Lower lobe of right lung (tissue), 2 donors: ENCODE data around the gene MAPK1. TPM values are rescaled to one million over a fixed set of nuclear protein-coding genes. Genes with fewer than 3 reads are reported as not detected.
A peak's percentile ranks its signal among the peaks of the same experiment; 100 is the strongest.

Experiments used
- ATAC-seq, 2 donors: fragments of 200-7000 bp; cut with Tn5 transposase; one replicate each; pipeline ENCODE4 v1.9.1; 2020 to 2022; ENCODE audit warnings: mild to moderate bottlenecking in 2 of 2, moderate library complexity in 2 of 2
- DNase-seq: peaks from one replicate; pipeline ENCODE4 v3.0.0-alpha.2; 2020
- H3K27ac ChIP-seq: fragments of 200-600 bp; one replicate; pipeline ENCODE4 v1.8.0; 2022
- H3K27me3 ChIP-seq: fragments of 200-600 bp; one replicate; pipeline ENCODE4 v1.8.0; 2022; ENCODE audit warnings: low read depth
- H3K36me3 ChIP-seq: fragments of 200-600 bp; one replicate; pipeline ENCODE4 v1.8.0; 2022; ENCODE audit warnings: mild to moderate bottlenecking
- H3K4me1 ChIP-seq: fragments of 200-600 bp; one replicate; pipeline ENCODE4 v1.8.0; 2022
- H3K4me3 ChIP-seq: fragments of 200-600 bp; one replicate; pipeline ENCODE4 v1.8.0; 2022; ENCODE audit warnings: mild to moderate bottlenecking
- H3K9me3 ChIP-seq: fragments of 200-600 bp; one replicate; pipeline ENCODE4 v1.8.0; 2022
- CTCF ChIP-seq: fragments of 200-600 bp; IDR thresholded peaks from one replicate; pipeline ENCODE4 v1.8.0; 2022; ENCODE audit warnings: antibody characterized with exemption, mild to moderate bottlenecking
- intact Hi-C: fragments of 100-400 bp; cut with DNase I; formaldehyde crosslinking; loops from one replicate; pipeline ENCODE4 v1.11.0; 2022
- total RNA-seq: library from RNA; stranded (reverse); fragmentation: NEBNext Ultra II Directional; extraction: Animal tissue kit (Norgen Biotek cat#: 25700); gene quantifications from one replicate; pipeline ENCODE4 v1.2.1, GENCODE V29; 2021
- donor health status: DM: no; HTN: yes; CAD: no; lungs with severe emphysema.

The MAPK1 gene
- total RNA-seq, 1 donor from 2014 or later = 146 TPM

DNA sequence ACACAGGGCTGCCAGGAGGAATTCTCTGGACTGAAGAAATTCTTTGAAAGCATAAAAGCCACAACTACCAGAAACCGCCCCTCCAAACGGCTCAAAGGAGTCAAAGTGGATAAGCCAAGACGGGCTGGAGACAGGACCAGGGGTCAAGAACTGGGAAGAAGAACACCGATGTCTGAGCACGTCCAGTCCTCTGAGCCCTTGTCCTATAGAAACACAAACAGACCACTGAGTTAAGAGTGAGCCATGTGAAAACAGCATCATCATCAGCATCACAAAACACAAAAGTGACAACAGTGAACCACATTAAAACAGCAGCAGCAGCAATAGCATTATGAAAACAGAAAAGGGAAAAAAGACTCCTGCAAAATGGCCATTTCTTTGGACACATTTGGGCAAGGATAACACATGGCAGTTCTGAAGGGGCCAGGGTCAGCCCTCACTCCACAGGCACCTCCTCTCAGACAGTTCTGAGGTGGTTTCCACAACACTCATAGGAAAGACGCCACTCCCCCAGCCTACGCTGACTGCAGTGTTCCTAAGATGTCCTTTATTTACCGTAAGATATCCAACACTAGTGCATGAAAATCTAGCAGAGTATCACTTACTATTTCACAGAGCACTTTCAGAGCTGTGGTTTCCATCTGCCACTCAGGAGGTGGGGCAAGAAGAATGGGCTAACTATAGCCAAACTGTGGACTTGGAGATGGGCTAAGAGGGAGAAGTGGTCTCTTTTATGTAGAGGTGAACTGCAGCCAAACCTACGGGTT lies 103.2 kb downstream of the MAPK1 start:
- H3K9me3 ChIP-seq = no peaks in the 10 kb centered on the region
- H3K4me3 ChIP-seq = no peak overlapping the region
- H3K27me3 ChIP-seq = no peaks in the 10 kb centered on the region
- H3K4me1 ChIP-seq = no peaks in the 10 kb centered on the region
- ATAC-seq = no peak
- TF ChIP-seq CTCF = no peak
- peaks cover 96% of the 10 kb centered on the region for H3K36me3 ChIP-seq
- intact Hi-C loops = no loop called here
- no peak for DNase-seq
- H3K27ac ChIP-seq = no peak overlapping the region

DNA sequence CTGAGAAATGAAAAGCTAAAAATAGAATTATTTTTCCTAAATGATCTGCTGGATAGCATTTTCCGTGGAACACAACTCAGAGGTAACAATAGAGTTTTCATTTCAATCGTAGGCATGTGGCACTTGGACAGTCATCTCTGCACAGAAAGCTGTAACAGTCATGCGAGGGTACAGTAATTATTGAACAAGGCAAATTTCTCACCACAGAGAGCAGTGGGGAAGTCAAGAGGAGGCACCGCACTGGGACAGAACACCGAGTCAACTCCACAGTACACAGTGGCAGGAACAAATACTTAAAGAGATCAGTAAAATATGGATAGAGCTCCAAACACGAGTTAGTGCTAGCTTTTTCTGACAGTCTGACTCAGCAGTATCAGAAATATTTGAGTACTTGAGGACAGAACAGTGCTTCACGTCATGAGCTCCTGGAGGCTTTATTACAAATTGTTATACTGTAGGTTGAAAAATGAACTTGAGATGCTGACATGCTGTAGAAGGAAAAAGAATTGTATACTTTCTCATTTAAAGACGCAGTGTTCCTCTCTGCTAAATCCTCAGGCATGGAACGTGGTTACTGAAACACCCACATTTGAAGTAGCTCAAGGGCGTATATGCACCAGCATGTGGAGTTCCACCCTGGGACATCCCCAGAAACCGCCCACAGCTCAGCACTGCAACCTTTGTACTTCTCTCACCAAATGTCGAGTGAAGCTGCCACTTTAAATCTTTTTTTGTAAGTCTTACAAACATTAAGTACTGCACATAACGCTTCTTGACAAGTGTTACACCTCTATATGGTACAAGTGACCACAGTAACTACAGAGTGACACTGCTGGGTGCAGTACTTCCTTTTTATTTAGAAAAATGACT lies 104.5 kb downstream of the MAPK1 start:
- Histone ChIP-seq H3K27me3 (no peaks in the 10 kb centered on the region), H3K36me3 (peaks cover 94% of the 10 kb centered on the region), H3K4me3 (no peak overlapping the region), H3K9me3 (no peaks in the 10 kb centered on the region), H3K4me1 (no peaks in the 10 kb centered on the region), H3K27ac (no peak overlapping the region)
- ATAC-seq (peak; percentile 35 to 55), DNase-seq (no peak)
- intact Hi-C loops = no loop called here
- TF ChIP-seq CTCF = no peak

DNA sequence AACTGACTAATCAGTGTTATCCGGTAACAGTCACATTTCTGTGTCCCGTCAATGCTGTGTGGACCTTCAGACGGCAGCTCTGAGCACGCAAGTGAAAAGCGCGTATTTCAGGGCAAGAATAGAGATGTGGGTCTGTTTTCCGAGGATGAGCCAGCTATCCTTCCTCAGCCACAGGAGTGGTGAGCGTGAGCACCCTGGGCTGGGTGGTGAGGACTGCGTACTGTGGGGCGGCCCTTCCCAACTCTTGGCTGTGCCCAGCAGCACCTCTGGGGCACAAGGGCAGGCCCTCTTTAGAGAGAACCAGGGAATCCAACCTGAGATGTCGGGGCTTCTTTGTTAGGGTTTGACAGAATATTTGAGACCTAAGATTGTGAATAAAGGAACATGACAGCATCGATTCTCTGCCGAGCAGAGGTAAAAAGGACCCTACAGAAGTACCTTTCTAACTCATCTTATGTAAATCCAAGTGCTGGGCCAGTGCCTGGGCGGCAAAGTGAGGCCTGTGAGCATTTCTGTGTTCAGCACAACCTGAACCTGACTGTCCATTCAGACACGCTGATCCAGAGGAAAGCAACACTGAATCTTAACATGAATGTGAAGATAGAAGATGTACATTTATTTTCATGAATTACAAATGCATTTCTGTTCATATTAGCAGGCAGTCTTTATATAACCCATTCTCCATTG lies 105.3 kb downstream of the MAPK1 start:
- H3K36me3 ChIP-seq = peaks cover 89% of the 10 kb centered on the region
- DNase-seq = no peak

GRCh38 chr22:21761086-21761485 lies 106.4 kb downstream of the MAPK1 start:
- ATAC-seq = no peak
- peaks cover 85% of the 10 kb centered on the region for H3K36me3 ChIP-seq

More for the DNA sequence above, 105.3 kb downstream of the MAPK1 start:
- ATAC-seq = no peak
- intact Hi-C loops = no loop called here
- TF ChIP-seq CTCF = no peak
- Histone ChIP-seq H3K9me3 (no peaks in the 10 kb centered on the region), H3K4me1 (no peaks in the 10 kb centered on the region), H3K27ac (no peak overlapping the region), H3K4me3 (no peak overlapping the region), H3K27me3 (no peaks in the 10 kb centered on the region)

More at GRCh38 chr22:21761086-21761485, 106.4 kb downstream of the MAPK1 start:
- DNase-seq = no peak
- Histone ChIP-seq H3K27me3 (no peaks in the 10 kb centered on the region), H3K27ac (no peak overlapping the region), H3K9me3 (no peaks in the 10 kb centered on the region), H3K4me1 (no peaks in the 10 kb centered on the region), H3K4me3 (no peak overlapping the region)
- intact Hi-C loops = no loop called here
- no peak for TF ChIP-seq CTCF
